ENCODE results near the gene PSMD1.
"Not testable (repeated sequence)": the region's sequence is repeated elsewhere in the genome, so short reads cannot be mapped to it uniquely, and the experiment has no call there.

The PSMD1 gene

GRCh38 chr2:231100321-231100720, 43.7 kb downstream of the PSMD1 start:
- DNase-seq (ENCODE audit: extremely low spot score, insufficient read length, low read depth); FAIRE-seq: not testable (repeated sequence)

GRCh38 chr2:231100990-231101389, 44.3 kb downstream of the PSMD1 start:
- DNase-seq (ENCODE audit: extremely low spot score, insufficient read length, low read depth) = no peak
- FAIRE-seq = no peak

- FAIRE-seq (no peak), DNase-seq (ENCODE audit: extremely low spot score, insufficient read length, low read depth) (no peak)
Observed at GRCh38 chr2:231102772-231103171, 46.1 kb downstream of the PSMD1 start.

- FAIRE-seq (peak; percentile 85), DNase-seq (ENCODE audit: extremely low spot score, insufficient read length, low read depth) (peak; percentile 29)
Observed at GRCh38 chr2:231104115-231104713, 47.5 kb downstream of the PSMD1 start.

GRCh38 chr2:231110551-231110950, 53.9 kb downstream of the PSMD1 start:
- FAIRE-seq = no peak
- no peak for DNase-seq (ENCODE audit: extremely low spot score, insufficient read length, low read depth)

GRCh38 chr2:231111987-231112386, 55.3 kb downstream of the PSMD1 start:
- FAIRE-seq (no peak), DNase-seq (ENCODE audit: extremely low spot score, insufficient read length, low read depth) (no peak)

GRCh38 chr2:231113489-231113888, 56.8 kb downstream of the PSMD1 start:
- DNase-seq (ENCODE audit: extremely low spot score, insufficient read length, low read depth) (no peak), FAIRE-seq (no peak)

GRCh38 chr2:231115651-231116050, 59.0 kb downstream of the PSMD1 start:
- DNase-seq (ENCODE audit: extremely low spot score, insufficient read length, low read depth) (no peak), FAIRE-seq (no peak)

GRCh38 chr2:231117148-231117547, 60.5 kb downstream of the PSMD1 start:
- peak; percentile 48 for FAIRE-seq
- DNase-seq (ENCODE audit: extremely low spot score, insufficient read length, low read depth) = no peak

- FAIRE-seq = peak; percentile 54
Observed at GRCh38 chr2:231117922-231118613, 61.4 kb downstream of the PSMD1 start.

GRCh38 chr2:231118614-231118942, 61.9 kb downstream of the PSMD1 start:
- FAIRE-seq (no peak), DNase-seq (ENCODE audit: extremely low spot score, insufficient read length, low read depth) (no peak)

More at GRCh38 chr2:231117922-231118613, 61.4 kb downstream of the PSMD1 start:
- DNase-seq (ENCODE audit: extremely low spot score, insufficient read length, low read depth) = no peak

- DNase-seq (ENCODE audit: extremely low spot score, insufficient read length, low read depth) (no peak), FAIRE-seq (peak; percentile 60)
Observed at GRCh38 chr2:231123362-231123898, 66.8 kb downstream of the PSMD1 start.

- DNase-seq (ENCODE audit: extremely low spot score, insufficient read length, low read depth) (no peak), FAIRE-seq (no peak)
Observed at GRCh38 chr2:231124838-231125568, 68.3 kb downstream of the PSMD1 start, which contains the start of gene HTR2B. Gene HTR2B, minus strand, starts transcription at chr2:231125042. Its CDS starts 1,278 bp downstream, at chr2:231123764.

- FAIRE-seq (no peak), DNase-seq (ENCODE audit: extremely low spot score, insufficient read length, low read depth) (no peak)
Observed at GRCh38 chr2:231126123-231126522, 69.5 kb downstream of the PSMD1 start.

GRCh38 chr2:231127480-231127879, 70.8 kb downstream of the PSMD1 start:
- no peak for DNase-seq (ENCODE audit: extremely low spot score, insufficient read length, low read depth)
- FAIRE-seq = no peak

GRCh38 chr2:231127936-231128335, 71.3 kb downstream of the PSMD1 start:
- peak; percentile 52 for FAIRE-seq
- no peak for DNase-seq (ENCODE audit: extremely low spot score, insufficient read length, low read depth)

GRCh38 chr2:231128541-231128940, 71.9 kb downstream of the PSMD1 start:
- DNase-seq (ENCODE audit: extremely low spot score, insufficient read length, low read depth) (no peak), FAIRE-seq (no peak)

GRCh38 chr2:231129216-231129615, 72.5 kb downstream of the PSMD1 start:
- FAIRE-seq = no peak
- no peak for DNase-seq (ENCODE audit: extremely low spot score, insufficient read length, low read depth)

- FAIRE-seq (no peak), DNase-seq (ENCODE audit: extremely low spot score, insufficient read length, low read depth) (no peak)
Observed at GRCh38 chr2:231130336-231131056, 73.8 kb downstream of the PSMD1 start.

- no peak for FAIRE-seq
- no peak for DNase-seq (ENCODE audit: extremely low spot score, insufficient read length, low read depth)
Observed at GRCh38 chr2:231132129-231132528, 75.5 kb downstream of the PSMD1 start.

All from GM18507 (cell line).